HepG2 (cell line): ENCODE measurements around the gene ARHGEF10L. TPM values are rescaled to one million over a fixed set of nuclear protein-coding genes. Genes with fewer than 3 reads are reported as not detected.

Experiments
- ARNT ChIP-seq: fragments of 450-650 bp; IDR thresholded peaks from 2 replicates; pipeline ENCODE4 v1.6.1; 2017
- CENPX ChIP-seq: sonication (generic); formaldehyde crosslinking; IDR thresholded peaks from 2 replicates; pipeline ENCODE4 v1.9.0; 2021; ENCODE audit warnings: mild to moderate bottlenecking, missing genetic modification reagents, moderate library complexity
- DNMT3B ChIP-seq: conservative IDR thresholded peaks from 2 replicates; pipeline ENCODE4 v1.6.1; 2016; ENCODE audit warnings: missing biosample characterization, control low read depth
- FOXC1 ChIP-seq: sonication (generic); formaldehyde crosslinking; IDR thresholded peaks from 2 replicates; pipeline ENCODE4 v1.8.0; 2022; ENCODE audit warnings: mild to moderate bottlenecking, missing genetic modification reagents, borderline replicate concordance
- FOXM1 ChIP-seq: sonication (generic); formaldehyde crosslinking; IDR thresholded peaks from 2 replicates; pipeline ENCODE4 v1.5.0; 2020; ENCODE audit warnings: missing genetic modification reagents
- MED13 ChIP-seq: sonication (generic); formaldehyde crosslinking; IDR thresholded peaks from 2 replicates; pipeline ENCODE4 v1.5.0; 2020; ENCODE audit warnings: missing genetic modification reagents
- MLLT10 ChIP-seq: sonication (generic); formaldehyde crosslinking; IDR thresholded peaks from 2 replicates; pipeline ENCODE4 v1.4.0; 2020; ENCODE audit warnings: missing genetic modification reagents
- NCOA5 ChIP-seq: sonication (generic); formaldehyde crosslinking; IDR thresholded peaks from 2 replicates; pipeline ENCODE4 v1.4.0; 2020; ENCODE audit warnings: missing genetic modification reagents
- PHB2 ChIP-seq: fragments of 450-650 bp; IDR thresholded peaks from 2 replicates; pipeline ENCODE4 v1.6.1; 2018; ENCODE audit not compliant: partially characterized antibody
- RARG ChIP-seq: sonication (generic); formaldehyde crosslinking; IDR thresholded peaks from 2 replicates; pipeline ENCODE4 v1.4.0; 2020; ENCODE audit warnings: low read depth, mild to moderate bottlenecking, missing genetic modification reagents
- SIX4 ChIP-seq: sonication (generic); formaldehyde crosslinking; IDR thresholded peaks from 2 replicates; pipeline ENCODE4 v1.4.0; 2020; ENCODE audit warnings: missing genetic modification reagents
- SP1 ChIP-seq, 2 experiments: fragments of 450-650 bp in 1 of 2; sonication (generic) in 1 of 2; formaldehyde crosslinking in 1 of 2; IDR thresholded peaks; 2 replicates each; pipeline versions ENCODE4 v1.4.0 to v1.6.1; 2016 to 2020; ENCODE audit warnings: missing genetic modification reagents in 1 of 2
- SP5 ChIP-seq: IDR thresholded peaks from 2 replicates; pipeline ENCODE4 v1.6.1; 2016; ENCODE audit warnings: low read depth, borderline replicate concordance
- STAG1 ChIP-seq: sonication (generic); formaldehyde crosslinking; IDR thresholded peaks from 2 replicates; pipeline ENCODE4 v1.4.0; 2020; ENCODE audit warnings: missing genetic modification reagents
- TEAD2 ChIP-seq: sonication (generic); formaldehyde crosslinking; IDR thresholded peaks from 2 replicates; pipeline ENCODE4 v1.9.0; 2021; ENCODE audit warnings: missing genetic modification reagents
- WIZ ChIP-seq: sonication (generic); formaldehyde crosslinking; IDR thresholded peaks from 2 replicates; pipeline ENCODE4 v1.5.1; 2020; ENCODE audit warnings: mild to moderate bottlenecking, missing genetic modification reagents
- XRCC5 ChIP-seq: fragments of 200-400 bp; formaldehyde crosslinking; optimal IDR thresholded peaks from 2 replicates; pipeline ENCODE3; 2017; ENCODE audit warnings: mild to moderate bottlenecking, low read length
- ZNF34 ChIP-seq: sonication (generic); formaldehyde crosslinking; IDR thresholded peaks from 2 replicates; pipeline ENCODE4 v1.4.0; 2020; ENCODE audit warnings: mild to moderate bottlenecking, missing genetic modification reagents, borderline replicate concordance
- ZNF44 ChIP-seq: sonication (generic); formaldehyde crosslinking; IDR thresholded peaks from 2 replicates; pipeline ENCODE4 v1.5.1; 2020; ENCODE audit warnings: mild to moderate bottlenecking, missing genetic modification reagents
- ZNF451 ChIP-seq: sonication (generic); formaldehyde crosslinking; IDR thresholded peaks from 2 replicates; pipeline ENCODE4 v1.5.0; 2020; ENCODE audit warnings: mild to moderate bottlenecking, missing genetic modification reagents
- ZNF607 ChIP-seq: sonication (generic); formaldehyde crosslinking; IDR thresholded peaks from 2 replicates; pipeline ENCODE4 v1.5.1; 2020; ENCODE audit warnings: missing genetic modification reagents, mild to moderate bottlenecking, borderline replicate concordance
- ZNF616 ChIP-seq: sonication (generic); formaldehyde crosslinking; IDR thresholded peaks from 2 replicates; pipeline ENCODE4 v1.5.0; 2020; ENCODE audit warnings: low read depth, mild to moderate bottlenecking, missing genetic modification reagents
- ZNF678 ChIP-seq: sonication (generic); formaldehyde crosslinking; IDR thresholded peaks from 2 replicates; pipeline ENCODE4 v1.4.0; 2020; ENCODE audit warnings: mild to moderate bottlenecking, missing genetic modification reagents
- polyA plus RNA-seq, 8 experiments: library from polyadenylated mRNA; depleted of rRNA in 3 of 8; stranded (reverse) in 7 of 8; unstranded in 1 of 8; fragments of >200 nt; fragmentation: Illumina TruSeq in 4 of 8; extraction: Trizol in 4 of 8; gene quantifications; 2 replicates each; pipeline versions ENCODE4 v1.2.1 to v1.2.3, GENCODE V29; 2011 to 2016; ENCODE audit warnings: low read depth in 4 of 8, missing spikeins in 1 of 8, mixed read lengths in 1 of 8; ENCODE audit not compliant: insufficient read depth in 1 of 8
- total RNA-seq, 5 experiments: library from RNA; depleted of rRNA; stranded (reverse); fragments of >200 nt; fragmentation: Illumina TruSeq; extraction: Trizol; gene quantifications; 2 replicates each; pipeline ENCODE4 v1.2.3, GENCODE V29; 2016; ENCODE audit warnings: low read depth in 1 of 5
- TF ChIP-seq, protein P1 (sequence below): IDR thresholded peaks from 2 replicates; pipeline ENCODE4 v1.6.1; 2018; ENCODE audit warnings: missing genetic modification reagents
- TF ChIP-seq, protein P2 (sequence below): sonication (generic); formaldehyde crosslinking; IDR thresholded peaks from 2 replicates; pipeline ENCODE4 v1.4.0; 2020; ENCODE audit warnings: missing genetic modification reagents
- TF ChIP-seq, protein P3 (sequence below): sonication (generic); formaldehyde crosslinking; IDR thresholded peaks from 2 replicates; pipeline ENCODE4 v1.5.1; 2020; ENCODE audit warnings: mild to moderate bottlenecking, moderate library complexity, missing genetic modification reagents
- TF ChIP-seq, protein P4 (sequence below): sonication (generic); formaldehyde crosslinking; IDR thresholded peaks from 2 replicates; pipeline ENCODE4 v1.5.0; 2020; ENCODE audit warnings: missing genetic modification reagents

ARHGEF10L gene
- total and polyA plus RNA-seq, 2 of the 13 experiments (the other 11 are each of a cell fraction or from before 2014, with no cell fraction given) = 46.5 to 78.3 TPM

DNA sequence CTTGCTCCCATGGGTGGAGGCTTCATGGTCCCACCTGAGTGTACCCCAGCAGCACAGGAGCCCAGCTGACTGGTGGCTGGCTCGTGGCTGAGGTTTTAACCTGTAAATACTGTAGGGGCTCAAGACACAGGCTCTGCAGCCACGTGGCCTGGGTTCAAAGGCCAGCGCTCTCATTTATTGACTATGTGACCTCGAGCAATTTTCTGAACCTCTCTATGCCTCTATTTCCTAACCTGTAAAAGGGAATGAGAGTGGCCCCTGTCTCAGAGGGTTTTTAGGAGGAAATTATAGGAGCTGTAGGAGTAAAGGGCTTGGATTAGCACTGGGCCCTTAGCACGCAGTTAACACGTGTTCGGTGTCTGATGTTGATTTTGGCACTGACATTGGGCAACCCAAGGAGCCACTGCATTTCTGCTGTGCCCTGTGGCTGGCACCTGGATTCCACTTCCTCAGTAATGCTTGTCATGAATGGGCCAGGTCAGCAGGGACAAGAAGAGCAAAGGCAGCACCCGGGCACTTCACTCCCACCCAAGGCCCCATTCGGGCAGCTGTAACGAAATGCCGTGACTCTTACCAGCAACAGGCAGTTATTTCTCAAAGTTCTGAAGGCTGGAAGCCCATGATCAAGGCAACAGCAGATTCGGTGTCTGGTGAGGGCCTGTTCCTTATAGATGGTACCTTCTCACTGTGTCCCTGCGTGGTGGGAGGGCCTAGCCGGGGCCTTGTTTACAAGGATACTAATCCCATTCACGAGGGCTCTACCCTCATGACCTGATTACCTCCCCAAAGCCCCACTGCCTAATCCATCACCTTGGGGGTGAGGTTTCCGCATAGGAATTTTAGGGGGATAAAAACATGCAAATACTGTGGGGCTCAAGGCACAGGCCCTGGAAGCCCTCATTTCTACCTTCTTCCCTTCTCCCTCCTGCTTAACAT lies 25.2 kb downstream of the ARHGEF10L start (continued):
- TF ChIP-seq, protein P1, sequence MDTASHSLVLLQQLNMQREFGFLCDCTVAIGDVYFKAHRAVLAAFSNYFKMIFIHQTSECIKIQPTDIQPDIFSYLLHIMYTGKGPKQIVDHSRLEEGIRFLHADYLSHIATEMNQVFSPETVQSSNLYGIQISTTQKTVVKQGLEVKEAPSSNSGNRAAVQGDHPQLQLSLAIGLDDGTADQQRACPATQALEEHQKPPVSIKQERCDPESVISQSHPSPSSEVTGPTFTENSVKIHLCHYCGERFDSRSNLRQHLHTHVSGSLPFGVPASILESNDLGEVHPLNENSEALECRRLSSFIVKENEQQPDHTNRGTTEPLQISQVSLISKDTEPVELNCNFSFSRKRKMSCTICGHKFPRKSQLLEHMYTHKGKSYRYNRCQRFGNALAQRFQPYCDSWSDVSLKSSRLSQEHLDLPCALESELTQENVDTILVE (CRISPR knock-in tag) = no peak
- no peak for TF ChIP-seq SP1 (IDR thresholded peaks at IDR 0.05)
- TF ChIP-seq SP1 (CRISPR knock-in tag; IDR thresholded peaks at IDR 0.05) = no peak
- no peak for TF ChIP-seq NCOA5 (CRISPR knock-in tag)
- TF ChIP-seq ZNF44 = no peak
- TF ChIP-seq PHB2 = no peak
- TF ChIP-seq ZNF616 (CRISPR knock-in tag) = no peak
- TF ChIP-seq RARG (CRISPR knock-in tag) = no peak
- no peak for TF ChIP-seq DNMT3B (CRISPR knock-in tag)
- 0 out of 2 replicates have a peak, but pooled peaks have one; percentile 8 for TF ChIP-seq STAG1 (CRISPR knock-in tag)
- TF ChIP-seq, protein P2, sequence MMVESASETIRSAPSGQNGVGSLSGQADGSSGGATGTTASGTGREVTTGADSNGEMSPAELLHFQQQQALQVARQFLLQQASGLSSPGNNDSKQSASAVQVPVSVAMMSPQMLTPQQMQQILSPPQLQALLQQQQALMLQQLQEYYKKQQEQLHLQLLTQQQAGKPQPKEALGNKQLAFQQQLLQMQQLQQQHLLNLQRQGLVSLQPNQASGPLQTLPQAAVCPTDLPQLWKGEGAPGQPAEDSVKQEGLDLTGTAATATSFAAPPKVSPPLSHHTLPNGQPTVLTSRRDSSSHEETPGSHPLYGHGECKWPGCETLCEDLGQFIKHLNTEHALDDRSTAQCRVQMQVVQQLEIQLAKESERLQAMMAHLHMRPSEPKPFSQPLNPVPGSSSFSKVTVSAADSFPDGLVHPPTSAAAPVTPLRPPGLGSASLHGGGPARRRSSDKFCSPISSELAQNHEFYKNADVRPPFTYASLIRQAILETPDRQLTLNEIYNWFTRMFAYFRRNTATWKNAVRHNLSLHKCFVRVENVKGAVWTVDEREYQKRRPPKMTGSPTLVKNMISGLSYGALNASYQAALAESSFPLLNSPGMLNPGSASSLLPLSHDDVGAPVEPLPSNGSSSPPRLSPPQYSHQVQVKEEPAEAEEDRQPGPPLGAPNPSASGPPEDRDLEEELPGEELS (CRISPR knock-in tag) = peak; percentile 40; the same call in 1 of the 2 replicates
- TF ChIP-seq WIZ (CRISPR knock-in tag) = no peak
- TF ChIP-seq SIX4 (CRISPR knock-in tag) = no peak
- no peak for TF ChIP-seq FOXM1 (CRISPR knock-in tag)
- TF ChIP-seq ZNF607 (CRISPR knock-in tag) = no peak
- TF ChIP-seq MED13 (CRISPR knock-in tag) = no peak
- TF ChIP-seq MLLT10 = no peak
- TF ChIP-seq ARNT = no peak
- no peak for TF ChIP-seq ZNF678 (CRISPR knock-in tag)
- TF ChIP-seq, protein P3, sequence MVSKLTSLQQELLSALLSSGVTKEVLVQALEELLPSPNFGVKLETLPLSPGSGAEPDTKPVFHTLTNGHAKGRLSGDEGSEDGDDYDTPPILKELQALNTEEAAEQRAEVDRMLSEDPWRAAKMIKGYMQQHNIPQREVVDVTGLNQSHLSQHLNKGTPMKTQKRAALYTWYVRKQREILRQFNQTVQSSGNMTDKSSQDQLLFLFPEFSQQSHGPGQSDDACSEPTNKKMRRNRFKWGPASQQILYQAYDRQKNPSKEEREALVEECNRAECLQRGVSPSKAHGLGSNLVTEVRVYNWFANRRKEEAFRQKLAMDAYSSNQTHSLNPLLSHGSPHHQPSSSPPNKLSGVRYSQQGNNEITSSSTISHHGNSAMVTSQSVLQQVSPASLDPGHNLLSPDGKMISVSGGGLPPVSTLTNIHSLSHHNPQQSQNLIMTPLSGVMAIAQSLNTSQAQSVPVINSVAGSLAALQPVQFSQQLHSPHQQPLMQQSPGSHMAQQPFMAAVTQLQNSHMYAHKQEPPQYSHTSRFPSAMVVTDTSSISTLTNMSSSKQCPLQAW (CRISPR knock-in tag) = peak; percentile 58; the same call in 1 of the 2 replicates
- TF ChIP-seq, protein P4, sequence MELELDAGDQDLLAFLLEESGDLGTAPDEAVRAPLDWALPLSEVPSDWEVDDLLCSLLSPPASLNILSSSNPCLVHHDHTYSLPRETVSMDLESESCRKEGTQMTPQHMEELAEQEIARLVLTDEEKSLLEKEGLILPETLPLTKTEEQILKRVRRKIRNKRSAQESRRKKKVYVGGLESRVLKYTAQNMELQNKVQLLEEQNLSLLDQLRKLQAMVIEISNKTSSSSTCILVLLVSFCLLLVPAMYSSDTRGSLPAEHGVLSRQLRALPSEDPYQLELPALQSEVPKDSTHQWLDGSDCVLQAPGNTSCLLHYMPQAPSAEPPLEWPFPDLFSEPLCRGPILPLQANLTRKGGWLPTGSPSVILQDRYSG = no peak
- no peak for TF ChIP-seq SP5 (CRISPR knock-in tag)
- TF ChIP-seq FOXC1 = peak; percentile 3; the same call in 1 of the 2 replicates
- TF ChIP-seq XRCC5 = no peak
- no peak for TF ChIP-seq TEAD2
- no peak for TF ChIP-seq CENPX
- TF ChIP-seq ZNF451 (CRISPR knock-in tag) = no peak
- TF ChIP-seq ZNF34 (CRISPR knock-in tag) = no peak
